ENCODE measurements around the gene C1orf50.
"Not testable (repeated sequence)": the region's sequence is repeated elsewhere in the genome, so short reads cannot be mapped to it uniquely, and the experiment has no call there.

C1orf50 gene

GRCh38 chr1:42748461-42749410 is 18.3 kb upstream of the C1orf50 start:
- Histone ChIP-seq H3K4me1 (ENCODE audit: control insufficient read depth, insufficient read depth, low read length) (no peaks in the 10 kb centered on the region), H3K36me3 (ENCODE audit: control insufficient read depth in 2 of 2, insufficient read depth in 1 of 2, low read length in 2 of 2) (peaks cover 3 to 74% of the 10 kb centered on the region in 2 experiments; a peak in 2 of 3 replicates)

DNA sequence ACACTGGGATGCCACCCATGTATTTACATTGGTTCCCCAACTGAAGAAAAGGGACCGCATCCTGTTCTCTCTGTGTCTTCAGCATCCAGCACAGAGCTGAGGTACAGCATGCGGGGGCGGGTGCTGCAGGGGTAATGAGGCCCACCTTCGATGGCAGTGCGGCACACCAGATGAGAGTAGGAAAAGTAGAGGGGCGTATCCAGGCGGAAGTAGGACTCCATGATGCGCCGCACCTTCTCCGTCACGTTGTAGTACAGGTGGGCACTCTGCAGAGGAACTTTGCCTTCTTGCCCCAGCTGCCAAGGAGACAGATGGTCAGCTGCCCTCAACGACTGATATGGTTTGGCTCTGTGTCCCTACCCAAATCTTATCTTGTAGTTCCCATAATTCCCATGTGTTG is 17.0 kb upstream of the C1orf50 start:
- no peak overlapping the region for H3K27ac ChIP-seq (ENCODE audit: extremely low read depth, low read depth, low read length)
- TF ChIP-seq ZNF426 (tag by site-specific recombination; IDR thresholded peaks at IDR 0.05) (no peak), ZNF768 (tag by site-specific recombination; IDR thresholded peaks at IDR 0.05) (no peak)
- TF ChIP-seq, protein P1, sequence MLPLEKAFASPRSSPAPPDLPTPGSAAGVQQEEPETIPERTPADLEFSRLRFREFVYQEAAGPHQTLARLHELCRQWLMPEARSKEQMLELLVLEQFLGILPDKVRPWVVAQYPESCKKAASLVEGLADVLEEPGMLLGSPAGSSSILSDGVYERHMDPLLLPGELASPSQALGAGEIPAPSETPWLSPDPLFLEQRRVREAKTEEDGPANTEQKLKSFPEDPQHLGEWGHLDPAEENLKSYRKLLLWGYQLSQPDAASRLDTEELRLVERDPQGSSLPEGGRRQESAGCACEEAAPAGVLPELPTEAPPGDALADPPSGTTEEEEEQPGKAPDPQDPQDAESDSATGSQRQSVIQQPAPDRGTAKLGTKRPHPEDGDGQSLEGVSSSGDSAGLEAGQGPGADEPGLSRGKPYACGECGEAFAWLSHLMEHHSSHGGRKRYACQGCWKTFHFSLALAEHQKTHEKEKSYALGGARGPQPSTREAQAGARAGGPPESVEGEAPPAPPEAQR (tag by site-specific recombination; IDR thresholded peaks at IDR 0.05) = no peak
- peaks cover 6 to 87% of the 10 kb centered on the region in 2 experiments; a peak in 2 of 3 replicates for H3K36me3 ChIP-seq (ENCODE audit: control insufficient read depth in 2 of 2, insufficient read depth in 1 of 2, low read length in 2 of 2)
- CTCF ChIA-PET = no interaction called here
- POLR2A ChIA-PET = no interaction called here
- no peaks in the 10 kb centered on the region for H3K9me3 ChIP-seq (ENCODE audit: control insufficient read depth, insufficient read depth, low read depth, low read length)
- H3K4me3 ChIP-seq (ENCODE audit: low read depth, low read length) = no peak overlapping the region
- no peaks in the 10 kb centered on the region for H3K4me1 ChIP-seq (ENCODE audit: control insufficient read depth, insufficient read depth, low read length)

More at GRCh38 chr1:42748461-42749410, 18.3 kb upstream of the C1orf50 start:
- POLR2A ChIA-PET = no interaction called here
- Histone ChIP-seq H3K27ac (ENCODE audit: extremely low read depth, low read depth, low read length) (no peak overlapping the region), H3K9me3 (ENCODE audit: control insufficient read depth, insufficient read depth, low read depth, low read length) (no peaks in the 10 kb centered on the region), H3K4me3 (ENCODE audit: low read depth, low read length) (no peak overlapping the region)
- no peak for TF ChIP-seq FEZF1 (tag by site-specific recombination; IDR thresholded peaks at IDR 0.05)
- no peak for TF ChIP-seq HOXC10 (CRISPR knock-in tag; IDR thresholded peaks at IDR 0.05)
- TF ChIP-seq, protein P2, sequence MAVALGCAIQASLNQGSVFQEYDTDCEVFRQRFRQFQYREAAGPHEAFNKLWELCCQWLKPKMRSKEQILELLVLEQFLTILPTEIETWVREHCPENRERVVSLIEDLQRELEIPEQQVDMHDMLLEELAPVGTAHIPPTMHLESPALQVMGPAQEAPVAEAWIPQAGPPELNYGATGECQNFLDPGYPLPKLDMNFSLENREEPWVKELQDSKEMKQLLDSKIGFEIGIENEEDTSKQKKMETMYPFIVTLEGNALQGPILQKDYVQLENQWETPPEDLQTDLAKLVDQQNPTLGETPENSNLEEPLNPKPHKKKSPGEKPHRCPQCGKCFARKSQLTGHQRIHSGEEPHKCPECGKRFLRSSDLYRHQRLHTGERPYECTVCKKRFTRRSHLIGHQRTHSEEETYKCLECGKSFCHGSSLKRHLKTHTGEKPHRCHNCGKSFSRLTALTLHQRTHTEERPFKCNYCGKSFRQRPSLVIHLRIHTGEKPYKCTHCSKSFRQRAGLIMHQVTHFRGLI (tag by site-specific recombination; IDR thresholded peaks at IDR 0.05) = no peak
- TF ChIP-seq ZNF169 (tag by site-specific recombination; IDR thresholded peaks at IDR 0.05) = no peak
- TF ChIP-seq ZNF560 (tag by site-specific recombination; IDR thresholded peaks at IDR 0.05; ENCODE audit: borderline replicate concordance) = no peak
- CTCF ChIA-PET = interaction anchor here (0.9 to 1.6 kb wide), 4 partner anchors 11 to 210 kb away, joined by 3 to 6 read pairs (median 3); no protein-coding TSS in a partner anchor

DNA sequence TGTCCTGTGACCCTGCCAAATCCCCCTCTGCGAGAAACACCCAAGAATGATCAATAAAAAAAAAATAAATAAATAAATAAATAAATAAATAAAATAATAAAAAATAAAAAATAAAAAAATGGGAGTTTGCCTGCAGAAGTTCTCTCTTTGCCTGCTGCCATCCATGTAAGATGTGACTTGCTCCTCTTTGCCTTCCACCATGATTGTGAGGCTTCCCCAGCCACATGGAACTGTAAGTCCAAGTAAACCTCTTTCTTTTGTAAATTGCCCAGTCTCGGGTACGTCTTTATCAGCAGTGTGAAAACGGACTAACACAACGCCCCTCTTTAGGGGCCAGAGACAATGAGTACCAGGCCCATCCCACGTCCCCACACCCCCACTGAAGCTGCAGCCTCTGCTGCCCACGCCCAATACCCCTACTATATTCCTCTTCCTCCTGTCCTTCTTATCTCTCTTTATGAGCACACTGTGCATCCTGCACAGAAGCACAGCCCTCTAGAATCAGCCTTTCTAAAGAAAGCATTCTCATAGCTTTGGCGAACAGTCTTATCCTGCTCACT is 15.5 kb upstream of the C1orf50 start:
- not testable (repeated sequence) for H3K9me3 ChIP-seq (ENCODE audit: control insufficient read depth, insufficient read depth, low read depth, low read length); H3K4me3 ChIP-seq (ENCODE audit: low read depth, low read length); H3K4me1 ChIP-seq (ENCODE audit: control insufficient read depth, insufficient read depth, low read length); H3K27ac ChIP-seq (ENCODE audit: extremely low read depth, low read depth, low read length)
- ChIA-PET POLR2A (interaction anchor here (1.7 kb wide), 1 partner anchor 15 kb away, joined by 9 read pairs; the partner anchor contains the start of genes C1orf50 and P3H1), CTCF (interaction anchor here (0.6 kb wide), 1 partner anchor 179 kb away, joined by 3 read pairs; no protein-coding TSS in a partner anchor)
- peaks cover 6 to 89% of the 10 kb centered on the region in 2 experiments; a peak in 2 of 3 replicates for H3K36me3 ChIP-seq (ENCODE audit: control insufficient read depth in 2 of 2, insufficient read depth in 1 of 2, low read length in 2 of 2)
- TF ChIP-seq EGR2 (tag by site-specific recombination; IDR thresholded peaks at IDR 0.05; ENCODE audit: low read depth) = 0 out of 2 replicates have a peak, but pooled peaks have one; percentile 9

- Histone ChIP-seq H3K36me3 (ENCODE audit: control insufficient read depth in 2 of 2, insufficient read depth in 1 of 2, low read length in 2 of 2) (peaks cover 6 to 89% of the 10 kb centered on the region in 2 experiments; a peak in 2 of 3 replicates), H3K27ac (ENCODE audit: extremely low read depth, low read depth, low read length) (no peak overlapping the region), H3K9me3 (ENCODE audit: control insufficient read depth, insufficient read depth, low read depth, low read length) (no peaks in the 10 kb centered on the region), H3K4me3 (ENCODE audit: low read depth, low read length) (no peak overlapping the region), H3K4me1 (ENCODE audit: control insufficient read depth, insufficient read depth, low read length) (no peaks in the 10 kb centered on the region)
- CTCF ChIA-PET = interaction anchor here (0.6 kb wide), 1 partner anchor 180 kb away, joined by 3 read pairs; no protein-coding TSS in a partner anchor
- POLR2A ChIA-PET = interaction anchor here (1.7 kb wide), 1 partner anchor 15 kb away, joined by 9 read pairs; the partner anchor contains the start of genes C1orf50 and P3H1
- TF ChIP-seq ZNF202 (tag by site-specific recombination; IDR thresholded peaks at IDR 0.05; ENCODE audit: borderline replicate concordance) (no peak), KLF7 (tag by site-specific recombination; IDR thresholded peaks at IDR 0.05; ENCODE audit: borderline replicate concordance) (no peak), EGR2 (tag by site-specific recombination; IDR thresholded peaks at IDR 0.05; ENCODE audit: low read depth) (no peak), KLF16 (tag by site-specific recombination; IDR thresholded peaks at IDR 0.05) (no peak), ZNF184 (tag by site-specific recombination; IDR thresholded peaks at IDR 0.05) (no peak), ZNF280D (tag by site-specific recombination; IDR thresholded peaks at IDR 0.05) (no peak), ZFP3 (tag by site-specific recombination; IDR thresholded peaks at IDR 0.05; ENCODE audit: low read depth) (no peak), KLF17 (tag by site-specific recombination; IDR thresholded peaks at IDR 0.05) (no peak), BCL11A (tag by site-specific recombination; IDR thresholded peaks at IDR 0.05; ENCODE audit: low read depth) (no peak), ZNF544 (tag by site-specific recombination; IDR thresholded peaks at IDR 0.05) (no peak)
These were observed 14.8 kb upstream of the C1orf50 start for GRCh38 chr1:42752284-42752683.
